Measurements from ENCODE around the gene CBLN3.
A peak's percentile ranks its signal among the peaks of the same experiment; 100 is the strongest.
"Not testable (repeated sequence)": the region's sequence is repeated elsewhere in the genome, so short reads cannot be mapped to it uniquely, and the experiment has no call there.

The CBLN3 gene

GRCh38 chr14:24429395-24430142 lies at the start of gene CBLN3, which contains the start of gene KHNYN:
Gene CBLN3, minus strand, starts transcription at chr14:24429668. Its CDS starts 614 bp downstream, at chr14:24429054.
Gene KHNYN, plus strand, starts transcription at chr14:24429954. Its CDS starts 777 bp downstream, at chr14:24430731.
- peak; percentile 69 for DNase-seq

- DNase-seq = no peak
Observed at GRCh38 chr14:24475261-24475660, 45.8 kb upstream of the CBLN3 start.

GRCh38 chr14:24473211-24473610 lies 43.7 kb upstream of the CBLN3 start:
- DNase-seq = no peak

GRCh38 chr14:24470450-24470849 lies 41.0 kb upstream of the CBLN3 start:
- not testable (repeated sequence) for DNase-seq

GRCh38 chr14:24465805-24466204 lies 36.3 kb upstream of the CBLN3 start:
- DNase-seq = no peak

GRCh38 chr14:24465368-24465767 lies 35.9 kb upstream of the CBLN3 start:
- DNase-seq = no peak

GRCh38 chr14:24463884-24464785 lies 34.7 kb upstream of the CBLN3 start:
- DNase-seq = no peak

GRCh38 chr14:24463017-24463883 lies 33.8 kb upstream of the CBLN3 start:
- DNase-seq = no peak

GRCh38 chr14:24461336-24461735 lies 31.9 kb upstream of the CBLN3 start:
- DNase-seq = no peak

- no peak for DNase-seq
Observed at GRCh38 chr14:24459331-24459730, 29.9 kb upstream of the CBLN3 start.

GRCh38 chr14:24458736-24459135 lies 29.3 kb upstream of the CBLN3 start:
- no peak for DNase-seq

GRCh38 chr14:24456980-24457379 lies 27.5 kb upstream of the CBLN3 start:
- no peak for DNase-seq

GRCh38 chr14:24450828-24451227 lies 21.4 kb upstream of the CBLN3 start:
- DNase-seq = not testable (repeated sequence)

GRCh38 chr14:24443053-24443665 lies 13.7 kb upstream of the CBLN3 start:
- no peak for DNase-seq

GRCh38 chr14:24442240-24443052 lies 13.0 kb upstream of the CBLN3 start, which contains the start of gene SDR39U1:
Gene SDR39U1, minus strand, starts transcription at chr14:24442776. Its CDS starts 7 bp downstream, at chr14:24442769.
- DNase-seq = peak; percentile 99

- peak; percentile 52 for DNase-seq
Observed at GRCh38 chr14:24441904-24442239, 12.4 kb upstream of the CBLN3 start.

GRCh38 chr14:24441485-24441884 lies 12.0 kb upstream of the CBLN3 start:
- DNase-seq = no peak

- DNase-seq = no peak
Observed at GRCh38 chr14:24440606-24441399, 11.3 kb upstream of the CBLN3 start.

- no peak for DNase-seq
Observed at GRCh38 chr14:24439830-24440605, 10.6 kb upstream of the CBLN3 start.

- DNase-seq = no peak
Observed at GRCh38 chr14:24439257-24439656, 9.8 kb upstream of the CBLN3 start.

Measured in NCI-H345 (cell line).